CD4-positive, alpha-beta T cell treated with Interleukin-2 at 100 ng/mL for 4 hours (primary cell): ENCODE measurements around the gene MAML1.
"Not testable (repeated sequence)": the region's sequence is repeated elsewhere in the genome, so short reads cannot be mapped to it uniquely, and the experiment has no call there.

Experiments
- DNase-seq: peaks from one replicate; pipeline ENCODE4 v3.0.0-alpha.2; 2020; ENCODE audit warnings: low spot score

The MAML1 gene

GRCh38 chr5:179734536-179735164, 2.0 kb downstream of the MAML1 start:
- no peak for DNase-seq

- DNase-seq: no peak
Observed at GRCh38 chr5:179738742-179739141, 6.1 kb downstream of the MAML1 start.

GRCh38 chr5:179744106-179744505, 11.5 kb downstream of the MAML1 start:
- not testable (repeated sequence) for DNase-seq

GRCh38 chr5:179746872-179747271, 14.2 kb downstream of the MAML1 start:
- no peak for DNase-seq

- DNase-seq: no peak
Observed at GRCh38 chr5:179747811-179748210, 15.2 kb downstream of the MAML1 start.

- DNase-seq: no peak
Observed at GRCh38 chr5:179749857-179750508, 17.4 kb downstream of the MAML1 start.

GRCh38 chr5:179753971-179754370, 21.3 kb downstream of the MAML1 start:
- no peak for DNase-seq

GRCh38 chr5:179755022-179755421, 22.4 kb downstream of the MAML1 start:
- DNase-seq: no peak

GRCh38 chr5:179758955-179759354, 26.3 kb downstream of the MAML1 start:
- no peak for DNase-seq

GRCh38 chr5:179759581-179760551, 27.2 kb downstream of the MAML1 start:
- peak; percentile 23 for DNase-seq

GRCh38 chr5:179762079-179762780, 29.6 kb downstream of the MAML1 start:
- DNase-seq: peak; percentile 32

- no peak for DNase-seq
Observed at GRCh38 chr5:179762781-179763176, 30.2 kb downstream of the MAML1 start.

GRCh38 chr5:179763215-179763945, 30.8 kb downstream of the MAML1 start:
- DNase-seq: peak; percentile 70

GRCh38 chr5:179764056-179764455, 31.4 kb downstream of the MAML1 start:
- no peak for DNase-seq

GRCh38 chr5:179765400-179765799, 32.8 kb downstream of the MAML1 start:
- DNase-seq: no peak

GRCh38 chr5:179766021-179766725, 33.6 kb downstream of the MAML1 start:
- no peak for DNase-seq

GRCh38 chr5:179766726-179767455, 34.3 kb downstream of the MAML1 start:
- no peak for DNase-seq

GRCh38 chr5:179767496-179768100, 35.0 kb downstream of the MAML1 start:
- no peak for DNase-seq

GRCh38 chr5:179768326-179769085, 35.9 kb downstream of the MAML1 start:
- no peak for DNase-seq
